Measurements from ENCODE around the gene ZBTB38. TPM values are rescaled to one million over a fixed set of nuclear protein-coding genes. Genes with fewer than 3 reads are reported as not detected.

The ZBTB38 gene
- total RNA-seq, 2 donors from 2014 or later: 27.3 to 28.2 TPM

DNA sequence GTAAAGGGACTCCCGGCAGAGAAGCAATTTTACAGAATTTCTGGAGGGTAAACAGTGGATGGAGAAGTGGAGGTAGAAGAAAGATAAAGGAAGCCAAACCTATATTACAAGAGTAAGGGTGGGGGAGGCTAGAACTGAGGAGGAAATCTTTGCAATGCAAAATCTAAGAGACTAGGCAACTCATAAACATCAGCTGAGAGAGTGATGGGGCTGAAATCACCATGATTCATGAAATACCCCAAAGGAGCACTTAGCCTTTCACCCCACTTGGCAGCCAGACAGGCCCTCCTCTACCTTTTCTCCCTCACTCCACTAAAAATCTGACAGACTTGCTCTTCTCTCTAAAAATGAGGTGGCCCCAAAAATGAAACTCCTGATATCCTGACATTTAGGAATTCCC is 19.5 kb upstream of the ZBTB38 start:
- Mint-ChIP-seq H3K27me3 (ENCODE audit: insufficient read depth) (peaks cover 18% of the 10 kb centered on the region), H3K4me1 (peaks cover 68% of the 10 kb centered on the region), H3K36me3 (ENCODE audit: low read depth) (no peaks in the 10 kb centered on the region), H3K4me3 (no peak overlapping the region), H3K27ac (peak overlapping the region; percentile 49), H3K9me3 (no peaks in the 10 kb centered on the region)
- H3K9ac ChIP-seq (ENCODE audit: extremely low read depth, low read length, poor library complexity, severe bottlenecking): peak overlapping the region; percentile 39
- WGBS, 2 experiments (ENCODE audit: insufficient coverage in 1 of 2, insufficient read length in 1 of 2): 57 to 80% methylated on average over 1 of the region's 1 CpG
- H3K36me3 ChIP-seq (ENCODE audit: control insufficient read depth, insufficient read depth, low read length): no peaks in the 10 kb centered on the region
- TF ChIP-seq, protein P1, sequence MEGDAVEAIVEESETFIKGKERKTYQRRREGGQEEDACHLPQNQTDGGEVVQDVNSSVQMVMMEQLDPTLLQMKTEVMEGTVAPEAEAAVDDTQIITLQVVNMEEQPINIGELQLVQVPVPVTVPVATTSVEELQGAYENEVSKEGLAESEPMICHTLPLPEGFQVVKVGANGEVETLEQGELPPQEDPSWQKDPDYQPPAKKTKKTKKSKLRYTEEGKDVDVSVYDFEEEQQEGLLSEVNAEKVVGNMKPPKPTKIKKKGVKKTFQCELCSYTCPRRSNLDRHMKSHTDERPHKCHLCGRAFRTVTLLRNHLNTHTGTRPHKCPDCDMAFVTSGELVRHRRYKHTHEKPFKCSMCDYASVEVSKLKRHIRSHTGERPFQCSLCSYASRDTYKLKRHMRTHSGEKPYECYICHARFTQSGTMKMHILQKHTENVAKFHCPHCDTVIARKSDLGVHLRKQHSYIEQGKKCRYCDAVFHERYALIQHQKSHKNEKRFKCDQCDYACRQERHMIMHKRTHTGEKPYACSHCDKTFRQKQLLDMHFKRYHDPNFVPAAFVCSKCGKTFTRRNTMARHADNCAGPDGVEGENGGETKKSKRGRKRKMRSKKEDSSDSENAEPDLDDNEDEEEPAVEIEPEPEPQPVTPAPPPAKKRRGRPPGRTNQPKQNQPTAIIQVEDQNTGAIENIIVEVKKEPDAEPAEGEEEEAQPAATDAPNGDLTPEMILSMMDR (conservative IDR thresholded peaks at IDR 0.05): no peak
- no peak overlapping the region for H3K27ac ChIP-seq (ENCODE audit: low read depth, low read length)
- no peaks in the 10 kb centered on the region for H3K27me3 ChIP-seq (ENCODE audit: control insufficient read depth, insufficient read depth, low read length, poor library complexity, severe bottlenecking)
- H3K4me3 ChIP-seq (ENCODE audit: low read length): peak overlapping the region; percentile 19
- H3K4me1 ChIP-seq (ENCODE audit: control insufficient read depth, insufficient read depth, low read length): peaks cover 40% of the 10 kb centered on the region
- peaks cover 3% of the 10 kb centered on the region for H3K9me3 ChIP-seq (ENCODE audit: control insufficient read depth, low read length)
- DNase-seq: no peak

DNA sequence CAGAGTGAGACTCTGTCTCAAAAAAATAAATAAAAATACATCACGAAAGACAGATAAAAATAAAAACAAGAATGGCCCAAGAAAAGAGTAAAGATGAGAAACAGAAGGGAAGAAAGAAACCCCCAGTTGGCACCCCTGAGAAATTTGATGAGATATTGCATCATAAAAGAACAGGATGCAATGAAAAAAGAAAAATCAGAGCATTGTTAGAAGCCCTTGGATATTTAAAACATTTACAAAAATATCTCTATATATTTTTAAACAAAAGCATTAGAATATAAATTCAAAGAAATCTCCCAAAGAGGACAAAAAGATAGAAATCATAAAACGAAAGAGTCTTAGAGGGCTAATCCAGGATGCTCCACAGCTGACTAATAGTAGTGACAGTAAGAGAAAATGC is 18.6 kb upstream of the ZBTB38 start:
- Mint-ChIP-seq H3K4me1 (peaks cover 76% of the 10 kb centered on the region), H3K27ac (peak overlapping the region; percentile 44), H3K36me3 (ENCODE audit: low read depth) (no peaks in the 10 kb centered on the region), H3K27me3 (ENCODE audit: insufficient read depth) (peaks cover 18% of the 10 kb centered on the region), H3K9me3 (no peaks in the 10 kb centered on the region), H3K4me3 (no peak overlapping the region)
- WGBS, 2 experiments (ENCODE audit: insufficient coverage in 1 of 2, insufficient read length in 1 of 2): 87 to 100% methylated on average over 2 of the region's 2 CpGs
- Histone ChIP-seq H3K36me3 (ENCODE audit: control insufficient read depth, insufficient read depth, low read length) (no peaks in the 10 kb centered on the region), H3K9ac (ENCODE audit: extremely low read depth, low read length, poor library complexity, severe bottlenecking) (no peak overlapping the region), H3K27me3 (ENCODE audit: control insufficient read depth, insufficient read depth, low read length, poor library complexity, severe bottlenecking) (no peaks in the 10 kb centered on the region), H3K27ac (ENCODE audit: low read depth, low read length) (no peak overlapping the region), H3K4me1 (ENCODE audit: control insufficient read depth, insufficient read depth, low read length) (peaks cover 45% of the 10 kb centered on the region), H3K4me3 (ENCODE audit: low read length) (peak overlapping the region; percentile 19), H3K9me3 (ENCODE audit: control insufficient read depth, low read length) (peaks cover 3% of the 10 kb centered on the region)
- TF ChIP-seq, protein P1 (conservative IDR thresholded peaks at IDR 0.05): no peak
- no peak for DNase-seq

DNA sequence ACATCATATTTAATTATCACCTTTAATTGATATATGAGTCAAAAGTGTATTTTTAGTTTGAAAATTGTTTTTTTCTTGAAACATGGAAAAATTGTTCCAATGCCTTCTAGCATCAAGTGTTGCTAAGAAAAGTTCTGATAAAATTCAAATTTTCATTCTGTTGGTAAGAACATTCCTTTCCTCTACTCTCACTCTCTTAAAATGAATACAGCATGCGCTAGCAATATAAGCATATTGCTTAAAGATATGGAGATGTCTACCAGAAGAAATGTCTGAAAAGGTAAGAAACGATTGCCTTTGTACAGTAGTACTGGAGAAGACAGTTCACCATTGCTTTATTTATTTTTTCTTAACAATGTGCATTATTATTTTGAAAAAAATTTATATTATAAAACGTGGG is 17.6 kb upstream of the ZBTB38 start:
- peaks cover 47% of the 10 kb centered on the region for H3K4me1 ChIP-seq (ENCODE audit: control insufficient read depth, insufficient read depth, low read length)
- no peak overlapping the region for H3K9ac ChIP-seq (ENCODE audit: extremely low read depth, low read length, poor library complexity, severe bottlenecking)
- no peak overlapping the region for H3K27ac ChIP-seq (ENCODE audit: low read depth, low read length)
- no peak overlapping the region for H3K27ac Mint-ChIP-seq
- peaks cover 3% of the 10 kb centered on the region for H3K9me3 ChIP-seq (ENCODE audit: control insufficient read depth, low read length)
- H3K27me3 Mint-ChIP-seq (ENCODE audit: insufficient read depth): peaks cover 18% of the 10 kb centered on the region
- no peak overlapping the region for H3K4me3 ChIP-seq (ENCODE audit: low read length)
- H3K4me1 Mint-ChIP-seq: peaks cover 74% of the 10 kb centered on the region
- H3K36me3 ChIP-seq (ENCODE audit: control insufficient read depth, insufficient read depth, low read length): no peaks in the 10 kb centered on the region
- 83% methylated on average over 2 of the region's 3 CpGs; no CpG with 5 or more reads in 1 of the 2 experiments for WGBS, 2 experiments (ENCODE audit: insufficient coverage in 1 of 2, insufficient read length in 1 of 2)
- no peaks in the 10 kb centered on the region for H3K27me3 ChIP-seq (ENCODE audit: control insufficient read depth, insufficient read depth, low read length, poor library complexity, severe bottlenecking)
- no peaks in the 10 kb centered on the region for H3K9me3 Mint-ChIP-seq
- TF ChIP-seq, protein P1 (conservative IDR thresholded peaks at IDR 0.05): no peak
- no peak overlapping the region for H3K4me3 Mint-ChIP-seq
- no peaks in the 10 kb centered on the region for H3K36me3 Mint-ChIP-seq (ENCODE audit: low read depth)
- DNase-seq: no peak

All from endodermal cell (in vitro differentiated cells).